ENCODE data around the gene ADAMTSL2.
A peak's percentile ranks its signal among the peaks of the same experiment; 100 is the strongest.

Gene ADAMTSL2

GRCh38 chr9:133518200-133518599 is 16.3 kb upstream of the ADAMTSL2 start:
- DNase-seq (ENCODE audit: low read depth): no peak

DNA sequence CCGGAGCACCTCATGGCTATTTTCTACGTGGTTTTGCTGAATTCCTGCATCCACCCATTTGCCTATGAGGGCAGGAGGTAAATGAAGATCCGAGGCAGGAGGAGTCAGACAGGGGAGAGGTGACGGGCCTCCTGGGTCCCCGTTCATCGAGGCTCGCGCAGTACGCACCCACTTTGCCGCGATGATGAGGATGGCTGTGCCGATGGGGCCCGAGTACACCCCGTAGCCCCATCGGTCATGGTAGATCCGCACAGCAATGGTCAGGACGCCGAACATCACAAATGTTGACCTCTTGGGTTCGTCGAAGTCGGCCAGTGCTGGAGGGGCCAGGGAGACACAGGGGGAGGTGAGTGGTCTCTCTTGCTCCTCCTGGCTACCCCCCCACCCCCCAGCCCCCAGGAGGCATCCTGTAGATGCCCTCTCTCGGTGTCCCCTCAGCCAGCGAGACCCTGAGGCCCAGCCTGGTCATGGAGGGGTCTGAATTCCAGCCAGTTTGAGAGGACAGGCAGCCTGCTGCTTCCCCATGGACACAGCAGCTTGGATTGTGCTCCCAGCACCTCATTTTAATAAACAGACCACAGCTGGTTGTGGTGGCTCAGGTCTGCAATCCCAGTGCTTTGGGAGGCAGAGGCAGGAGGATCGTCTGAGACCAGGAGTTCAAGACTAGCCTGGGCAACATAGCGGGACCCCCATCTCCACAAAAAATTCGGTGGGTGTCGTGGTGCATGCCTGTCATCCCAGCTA is 15.6 kb upstream of the ADAMTSL2 start:
- no peak for DNase-seq (ENCODE audit: low read depth)

DNA sequence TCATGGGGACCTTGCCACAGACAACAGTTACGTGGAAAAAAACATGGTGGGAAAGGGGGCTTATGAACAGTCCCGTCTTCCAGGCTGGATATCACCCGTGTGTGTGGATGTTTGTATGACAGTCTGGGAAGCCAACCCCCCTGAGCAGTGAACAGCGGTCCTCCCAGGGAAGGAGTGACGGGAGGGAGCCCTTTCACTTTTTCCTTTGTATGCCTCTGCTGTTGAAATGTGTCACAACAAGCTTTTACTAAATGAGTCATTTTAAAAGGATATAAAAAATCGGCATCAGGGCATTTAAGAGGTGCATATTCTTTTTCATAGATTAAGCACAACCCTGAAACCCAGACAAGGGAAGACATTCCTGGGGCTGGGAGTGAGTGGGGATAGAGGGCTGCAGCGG is 14.8 kb upstream of the ADAMTSL2 start:
- DNase-seq (ENCODE audit: low read depth): no peak

DNA sequence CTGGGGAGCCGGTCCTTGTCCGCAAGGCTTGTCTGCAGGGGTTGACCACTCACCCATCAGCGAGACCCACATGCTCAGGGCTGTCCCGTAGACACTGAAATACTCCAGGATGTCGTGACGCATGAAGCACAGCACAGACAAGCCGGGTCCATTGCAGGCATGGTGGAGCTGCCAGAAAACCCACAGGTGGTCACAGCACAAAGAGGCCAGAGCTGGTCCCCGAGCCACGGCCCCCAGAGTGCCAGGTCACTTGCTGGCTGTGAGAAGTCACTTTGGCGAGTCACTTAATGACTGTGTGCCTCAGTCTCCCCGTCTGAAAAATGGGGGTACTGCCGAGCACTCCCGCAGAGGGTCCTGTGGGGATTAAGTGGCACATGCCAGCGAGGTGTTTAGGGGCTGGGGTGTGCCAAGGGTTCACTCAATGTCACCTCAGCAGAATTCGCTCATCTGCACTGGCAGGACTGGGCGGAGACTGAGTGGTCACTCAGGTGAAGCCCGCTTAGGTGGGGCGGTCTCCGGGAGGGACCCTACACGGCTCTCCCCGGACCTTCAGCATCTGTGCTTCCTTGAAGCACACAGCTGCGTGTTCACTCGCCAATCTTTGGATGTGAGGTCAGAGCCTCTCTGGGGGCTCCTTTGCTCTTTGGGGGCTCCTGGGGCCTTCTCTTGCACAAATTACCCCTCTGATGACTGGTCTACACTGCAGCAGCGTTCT is 14.2 kb upstream of the ADAMTSL2 start:
- DNase-seq (ENCODE audit: low read depth): no peak

- no peak for DNase-seq (ENCODE audit: low read depth)
Measured at GRCh38 chr9:133521122-133522072, 13.1 kb upstream of the ADAMTSL2 start.

GRCh38 chr9:133522073-133522910 is 12.2 kb upstream of the ADAMTSL2 start:
- DNase-seq (ENCODE audit: low read depth): no peak

GRCh38 chr9:133523106-133523505 is 11.4 kb upstream of the ADAMTSL2 start:
- DNase-seq (ENCODE audit: low read depth): no peak

- DNase-seq (ENCODE audit: low read depth): no peak
Measured at GRCh38 chr9:133524146-133524545, 10.4 kb upstream of the ADAMTSL2 start.

GRCh38 chr9:133524679-133525228 is 9.8 kb upstream of the ADAMTSL2 start, which contains the start of gene MYMK:
Gene MYMK (minus strand): TSS chr9:133524959. CDS start chr9:133524844, 115 bp downstream.
- DNase-seq (ENCODE audit: low read depth): no peak

DNA sequence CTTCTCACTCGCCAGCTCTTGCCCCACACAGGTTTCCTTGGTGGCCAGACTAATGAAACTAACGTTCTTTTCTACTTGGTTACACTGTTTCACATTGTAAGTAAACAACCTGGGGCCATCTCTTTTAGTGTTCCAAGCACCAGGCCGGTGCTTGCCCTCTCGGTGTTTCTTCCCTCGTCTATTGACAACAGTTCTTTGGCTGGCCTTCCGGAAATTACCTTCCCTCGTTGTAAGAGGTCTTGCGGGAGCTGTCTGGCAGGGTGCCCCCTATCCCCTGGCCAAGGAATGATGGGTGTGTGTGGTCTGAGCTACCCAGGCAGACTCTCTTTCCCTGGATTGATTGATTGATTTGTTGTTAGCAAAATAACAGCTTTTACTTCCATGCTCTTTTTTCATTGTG is 8.8 kb upstream of the ADAMTSL2 start:
- DNase-seq (ENCODE audit: low read depth): no peak

DNA sequence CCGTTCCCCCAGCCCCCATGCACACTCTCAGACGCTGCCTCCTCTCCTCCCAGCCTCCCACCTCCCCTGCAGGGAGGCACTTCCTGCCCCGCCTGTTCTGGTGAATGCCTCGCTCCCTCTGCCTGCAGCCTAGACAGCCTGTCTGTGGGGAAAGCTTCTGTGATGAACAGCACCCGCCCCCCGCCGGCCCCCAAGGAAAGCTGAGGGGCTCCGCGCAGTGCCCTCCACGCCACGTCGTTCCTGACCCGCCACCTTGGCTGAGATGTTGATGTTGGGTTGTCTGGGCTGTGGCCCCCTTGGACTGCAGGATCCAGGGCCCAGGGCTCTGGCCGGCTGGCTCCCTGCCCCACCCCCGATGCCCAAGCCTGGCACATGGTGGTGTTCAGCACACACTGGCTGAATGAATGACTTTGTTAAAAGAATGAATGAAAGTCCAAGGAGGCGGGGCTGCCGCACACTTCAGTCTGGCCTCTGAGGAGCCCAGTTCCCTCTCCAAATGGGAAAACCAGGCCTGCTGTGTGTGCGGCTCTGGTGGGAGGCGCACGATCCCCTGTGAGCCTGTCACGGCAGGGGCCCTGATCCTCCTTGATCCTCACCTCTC is 7.7 kb upstream of the ADAMTSL2 start:
- DNase-seq (ENCODE audit: low read depth): no peak

DNA sequence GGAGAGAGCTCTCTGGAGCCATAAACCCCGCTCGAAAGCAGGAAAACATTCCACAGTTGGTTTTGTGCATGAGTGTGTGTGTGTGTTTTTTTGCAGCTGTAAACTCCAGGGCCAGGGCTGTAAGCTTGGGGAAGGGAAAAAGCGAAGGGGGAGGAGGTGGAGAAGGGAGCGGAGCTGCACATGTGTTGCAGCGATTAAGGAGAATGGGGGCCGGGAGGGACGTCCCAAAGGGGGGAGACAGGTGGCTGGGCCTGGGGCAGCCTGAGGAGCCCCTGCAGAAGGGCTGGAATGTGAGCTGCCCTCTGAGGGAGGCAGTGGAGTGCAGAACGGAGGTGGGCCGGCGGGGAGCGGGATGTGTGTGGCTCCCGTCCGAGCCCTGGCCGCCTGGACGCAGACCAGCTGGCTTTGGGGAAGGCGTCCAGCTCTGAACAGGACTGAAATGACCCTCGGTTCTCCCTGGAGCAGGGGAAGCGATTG is 7.0 kb upstream of the ADAMTSL2 start:
- no peak for DNase-seq (ENCODE audit: low read depth)

DNA sequence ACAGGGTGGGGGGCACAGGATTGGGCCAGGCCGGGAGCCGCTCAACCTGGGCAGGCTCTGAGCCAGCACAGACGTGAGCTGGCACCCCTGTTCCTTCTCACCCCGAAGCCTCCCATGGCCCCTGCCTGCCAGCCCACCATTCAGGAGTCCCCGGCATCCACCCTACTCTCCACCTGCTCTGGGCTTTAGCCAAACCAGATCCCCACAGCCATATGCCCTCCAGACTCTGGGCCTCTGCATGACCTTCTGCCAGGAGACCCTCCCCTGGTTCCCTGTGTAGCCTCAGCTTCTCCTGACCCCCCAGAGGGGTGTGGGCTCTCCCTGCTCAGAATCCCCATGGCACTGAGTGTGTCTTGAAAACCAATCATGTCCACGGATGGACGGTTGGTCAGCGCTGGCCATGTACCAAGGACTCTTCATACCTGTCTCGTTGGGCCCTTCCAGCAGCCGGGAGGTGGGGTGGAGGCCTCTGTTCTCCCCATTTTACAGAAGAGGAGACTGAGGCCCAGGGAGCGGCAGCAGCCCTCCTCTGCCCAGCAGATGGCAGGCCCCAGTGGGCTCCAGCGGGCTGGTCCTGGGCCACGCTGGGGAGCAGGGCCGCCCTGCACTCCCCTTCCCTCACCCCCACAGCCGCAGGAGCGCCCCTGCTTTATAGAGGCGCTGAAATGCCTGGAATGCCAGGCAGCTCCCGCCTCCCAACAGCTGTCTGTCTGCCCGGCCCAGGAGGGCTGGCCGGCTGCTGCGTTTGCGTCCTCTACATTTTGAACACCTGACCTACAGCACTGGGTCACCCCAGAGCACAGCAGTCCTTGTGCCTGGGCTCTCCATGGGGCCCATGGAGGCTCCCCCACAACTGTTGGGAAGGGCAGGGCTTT is 6.3 kb upstream of the ADAMTSL2 start:
- DNase-seq (ENCODE audit: low read depth): no peak

DNA sequence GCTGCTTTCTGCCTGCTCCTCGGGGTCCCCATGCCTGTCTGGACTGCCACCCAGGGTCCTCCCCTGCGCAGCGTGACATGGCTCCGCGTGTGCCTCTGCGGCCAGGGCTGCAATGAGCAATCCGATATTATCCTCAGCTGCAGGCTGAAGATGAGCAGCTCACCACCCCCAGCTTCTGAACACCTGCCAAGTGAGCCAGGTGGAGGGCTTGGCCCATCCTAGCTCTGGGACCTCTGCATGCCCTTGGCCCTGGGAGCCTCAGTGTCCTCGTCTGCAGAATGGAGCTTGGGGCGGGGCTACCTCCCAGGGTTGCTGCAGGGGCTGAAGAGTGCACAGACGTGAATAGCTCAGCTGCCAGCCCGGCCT is 5.6 kb upstream of the ADAMTSL2 start:
- DNase-seq (ENCODE audit: low read depth): no peak

DNA sequence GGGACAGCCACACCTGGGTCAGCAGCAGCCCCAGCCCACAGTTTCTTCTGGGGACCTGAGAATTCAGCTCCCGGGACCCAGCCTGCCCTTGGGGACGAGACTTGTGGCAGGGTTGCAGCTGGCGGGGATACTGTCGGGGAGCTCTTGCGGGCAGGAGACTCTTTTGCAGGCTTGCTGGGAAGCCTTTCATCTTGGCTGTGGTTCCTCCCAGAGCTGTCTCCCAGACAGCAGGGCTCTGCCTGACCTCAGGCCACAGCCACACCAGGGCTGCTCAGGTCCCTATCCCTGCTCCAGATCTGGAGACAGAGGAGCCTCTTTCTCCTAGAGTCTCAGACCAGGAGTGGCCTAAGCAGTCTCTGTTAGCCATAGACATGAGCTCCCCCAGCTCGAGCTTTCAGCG is 5.0 kb upstream of the ADAMTSL2 start:
- no peak for DNase-seq (ENCODE audit: low read depth)

GRCh38 chr9:133529874-133530273 is 4.6 kb upstream of the ADAMTSL2 start:
- no peak for DNase-seq (ENCODE audit: low read depth)

GRCh38 chr9:133531293-133531692 is 3.2 kb upstream of the ADAMTSL2 start:
- DNase-seq (ENCODE audit: low read depth): no peak

DNA sequence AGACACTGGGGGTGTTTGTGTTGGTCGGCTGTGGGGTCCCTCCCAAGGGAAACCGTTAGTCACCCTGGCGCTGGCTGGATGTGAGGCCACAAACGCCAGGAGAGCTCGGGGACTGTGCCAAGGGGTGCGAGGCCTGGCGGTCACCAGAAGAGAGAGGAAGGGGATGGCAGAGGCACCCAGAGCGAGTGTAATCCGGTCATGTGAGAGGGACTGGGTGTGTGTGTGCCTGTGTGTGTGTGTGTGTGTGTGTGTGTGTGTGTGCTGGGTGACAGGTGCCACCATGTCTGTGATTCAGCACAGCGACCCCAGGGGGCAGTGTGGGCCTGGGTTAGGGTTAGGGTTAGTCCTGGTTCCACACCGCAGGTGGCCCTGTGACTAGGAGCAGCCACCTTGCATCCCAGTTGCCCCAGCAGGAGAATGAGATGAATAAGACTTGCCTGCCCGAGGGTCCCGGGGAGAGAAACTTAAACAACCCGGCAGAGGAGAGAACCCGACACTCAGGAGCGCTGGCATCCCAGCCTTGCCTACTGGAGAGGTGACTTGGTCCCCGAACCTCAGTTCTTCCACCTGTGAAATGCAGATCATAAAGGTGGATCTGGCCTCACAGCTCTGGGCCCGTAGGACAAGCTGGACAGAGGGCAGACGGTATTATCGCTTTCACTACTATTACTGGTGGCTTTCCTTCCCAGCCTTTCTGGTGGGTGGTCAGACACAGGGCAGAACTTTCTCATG is 1.4 kb upstream of the ADAMTSL2 start:
- DNase-seq (ENCODE audit: low read depth): peak; percentile 64

- DNase-seq (ENCODE audit: low read depth): no peak
Measured at GRCh38 chr9:133533857-133534256, 647 bp upstream of the ADAMTSL2 start.
